HG02870 (cell line): ENCODE results near the gene ADCY6.
A peak's percentile ranks its signal among the peaks of the same experiment; 100 is the strongest.

Experiments
- ATAC-seq: cut with Tn5 transposase; IDR thresholded peaks from one replicate; pipeline ENCODE4 v1.9.1; 2021; ENCODE audit warnings: mild to moderate bottlenecking, moderate library complexity; ENCODE audit not compliant: unreplicated experiment

The ADCY6 gene

GRCh38 chr12:48816143-48816854, 27.4 kb upstream of the ADCY6 start:
- no peak for ATAC-seq

- ATAC-seq: peak; percentile 23
These were observed 26.5 kb upstream of the ADCY6 start for GRCh38 chr12:48815126-48816110.

GRCh38 chr12:48814262-48815125, 25.6 kb upstream of the ADCY6 start:
- ATAC-seq: peak; percentile 62

- no peak for ATAC-seq
These were observed 24.8 kb upstream of the ADCY6 start for GRCh38 chr12:48813465-48814261.

- ATAC-seq: no peak
These were observed 23.5 kb upstream of the ADCY6 start for GRCh38 chr12:48812389-48812788.

- ATAC-seq: no peak
These were observed 22.7 kb upstream of the ADCY6 start for GRCh38 chr12:48811437-48812090.

GRCh38 chr12:48810903-48811431, 22.1 kb upstream of the ADCY6 start:
- no peak for ATAC-seq

- no peak for ATAC-seq
These were observed 19.1 kb upstream of the ADCY6 start for GRCh38 chr12:48807981-48808380.

GRCh38 chr12:48803675-48804074, 14.8 kb upstream of the ADCY6 start:
- no peak for ATAC-seq

- ATAC-seq: no peak
These were observed 12.1 kb upstream of the ADCY6 start for GRCh38 chr12:48800971-48801370.

GRCh38 chr12:48800457-48800856, 11.6 kb upstream of the ADCY6 start:
- no peak for ATAC-seq

GRCh38 chr12:48796976-48797375, 8.1 kb upstream of the ADCY6 start:
- no peak for ATAC-seq

GRCh38 chr12:48795550-48796455, 6.9 kb upstream of the ADCY6 start:
- no peak for ATAC-seq

GRCh38 chr12:48794870-48795269, 6.0 kb upstream of the ADCY6 start:
- no peak for ATAC-seq

GRCh38 chr12:48793696-48794095, 4.8 kb upstream of the ADCY6 start:
- ATAC-seq: no peak

GRCh38 chr12:48789858-48790326, 1.0 kb upstream of the ADCY6 start:
- no peak for ATAC-seq

GRCh38 chr12:48788524-48788853, 400 bp downstream of the ADCY6 start:
- no peak for ATAC-seq

- ATAC-seq: no peak
These were observed 932 bp downstream of the ADCY6 start for GRCh38 chr12:48787791-48788523.
